ENCODE results near the gene SELENOP. TPM values are rescaled to one million over a fixed set of nuclear protein-coding genes. Genes with fewer than 3 reads are reported as not detected.

SELENOP gene
- total and polyA plus RNA-seq, 9 of the 15 experiments (the other 6 are each of a cell fraction or from before 2014, with no cell fraction given), result 3.2 to 6.3 (median 4.5) TPM

DNA sequence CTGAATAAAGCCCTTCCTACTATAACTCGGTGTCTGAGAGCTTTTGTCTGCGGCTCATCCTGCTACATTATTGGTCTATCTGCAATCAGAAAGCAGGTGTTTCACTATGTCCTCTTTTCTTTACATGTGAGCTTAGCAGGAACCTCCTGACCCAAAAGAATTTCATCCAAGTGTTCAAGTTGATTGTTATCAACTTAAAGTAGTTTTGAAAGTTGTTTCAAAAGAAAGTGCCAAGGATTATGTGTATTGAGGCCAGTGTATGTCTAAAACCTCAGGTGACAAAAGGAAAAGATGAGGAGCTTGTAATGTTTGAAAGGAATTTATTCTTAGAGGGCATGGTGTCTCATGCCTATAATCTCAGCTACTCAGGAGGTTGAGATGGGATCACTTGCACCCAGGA, 8.1 kb upstream of the SELENOP start:
- H3K4me1 ChIP-seq (replicated peaks in 1 of 2; ENCODE audit: control insufficient read depth in 2 of 2, insufficient read depth in 2 of 2, low read length in 2 of 2), result no peaks in the 10 kb centered on the region
- H4K20me1 ChIP-seq (replicated peaks; ENCODE audit: control insufficient read depth, insufficient read depth, low read length), result no peaks in the 10 kb centered on the region
- DNase-seq (ENCODE audit: extremely low read depth in 1 of 4, low spot score in 3 of 4) (no peak), ATAC-seq (no peak), FAIRE-seq (no peak)
- H3K4me3 ChIP-seq, result no peak overlapping the region
- no peak overlapping the region; the same call in 1 of the 2 replicates for H2AFZ ChIP-seq (ENCODE audit: low read depth, low read length)
- no peaks in the 10 kb centered on the region for H3K27me3 ChIP-seq (ENCODE audit: control insufficient read depth in 2 of 2, insufficient read depth in 2 of 2, low read length in 2 of 2)
- no peak overlapping the region for H3K27ac ChIP-seq (ENCODE audit: extremely low read depth, low read depth, low read length)
- H3K4me2 ChIP-seq (ENCODE audit: insufficient read depth, low read length), result no peak overlapping the region
- BruUV-seq (replicated peaks), result no TSS peak
- H3K9ac ChIP-seq (ENCODE audit: insufficient read depth in 1 of 2, low read depth in 2 of 2, low read length in 2 of 2), result no peak overlapping the region
- no peaks in the 10 kb centered on the region for H3K9me1 ChIP-seq (ENCODE audit: control insufficient read depth, insufficient read depth, low read length)
- no peaks in the 10 kb centered on the region for H3K36me3 ChIP-seq (ENCODE audit: control insufficient read depth, insufficient read depth, low read length)
- WGBS (ENCODE audit: insufficient coverage, low coverage, missing lambda C conversion rate), result 10% methylated on average over 2 of the region's 2 CpGs
- intact Hi-C loops (cut with micrococcal nuclease) (no loop called here), in situ Hi-C loops (cut with MboI) (no loop called here)
- POLR2A ChIA-PET, result interaction anchor here (0.8 to 1.0 kb wide), 4 partner anchors 8 to 18 kb away, joined by 3 to 4 read pairs (median 4); partner anchors contain the start of gene SELENOP
- CTCF ChIA-PET (ENCODE audit: low intra/inter-chr PET ratio), result no interaction called here
- H3K9me3 ChIP-seq (replicated peaks; ENCODE audit: control insufficient read depth, insufficient read depth, low read depth, low read length), result no peaks in the 10 kb centered on the region
- no peaks in the 10 kb centered on the region for H3K79me2 ChIP-seq (ENCODE audit: control insufficient read depth, insufficient read depth, low read length)
- TF ChIP-seq MTA3 (IDR thresholded peaks at IDR 0.05; ENCODE audit: borderline replicate concordance) (no peak), ZNF121 (CRISPR knock-in tag; conservative IDR thresholded peaks at IDR 0.05) (no peak), ZBTB7A (IDR thresholded peaks at IDR 0.05; ENCODE audit: borderline replicate concordance, control insufficient read depth, low read depth, low read length) (no peak), SREBF2 (CRISPR knock-in tag; IDR thresholded peaks at IDR 0.05) (no peak), GABPA (tag; conservative IDR thresholded peaks at IDR 0.05; ENCODE audit: low read depth) (no peak), HMG20A (CRISPR knock-in tag; conservative IDR thresholded peaks at IDR 0.05) (no peak), ZNF592 (IDR thresholded peaks at IDR 0.05) (no peak)
- TF ChIP-seq, protein P1, sequence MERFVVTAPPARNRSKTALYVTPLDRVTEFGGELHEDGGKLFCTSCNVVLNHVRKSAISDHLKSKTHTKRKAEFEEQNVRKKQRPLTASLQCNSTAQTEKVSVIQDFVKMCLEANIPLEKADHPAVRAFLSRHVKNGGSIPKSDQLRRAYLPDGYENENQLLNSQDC (CRISPR knock-in tag; IDR thresholded peaks at IDR 0.05), result no peak
- TF ChIP-seq, protein P2, sequence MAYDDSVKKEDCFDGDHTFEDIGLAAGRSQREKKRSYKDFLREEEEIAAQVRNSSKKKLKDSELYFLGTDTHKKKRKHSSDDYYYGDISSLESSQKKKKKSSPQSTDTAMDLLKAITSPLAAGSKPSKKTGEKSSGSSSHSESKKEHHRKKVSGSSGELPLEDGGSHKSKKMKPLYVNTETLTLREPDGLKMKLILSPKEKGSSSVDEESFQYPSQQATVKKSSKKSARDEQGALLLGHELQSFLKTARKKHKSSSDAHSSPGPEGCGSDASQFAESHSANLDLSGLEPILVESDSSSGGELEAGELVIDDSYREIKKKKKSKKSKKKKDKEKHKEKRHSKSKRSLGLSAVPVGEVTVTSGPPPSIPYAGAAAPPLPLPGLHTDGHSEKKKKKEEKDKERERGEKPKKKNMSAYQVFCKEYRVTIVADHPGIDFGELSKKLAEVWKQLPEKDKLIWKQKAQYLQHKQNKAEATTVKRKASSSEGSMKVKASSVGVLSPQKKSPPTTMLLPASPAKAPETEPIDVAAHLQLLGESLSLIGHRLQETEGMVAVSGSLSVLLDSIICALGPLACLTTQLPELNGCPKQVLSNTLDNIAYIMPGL (CRISPR knock-in tag; IDR thresholded peaks at IDR 0.05), result no peak
- TF ChIP-seq, protein P3, sequence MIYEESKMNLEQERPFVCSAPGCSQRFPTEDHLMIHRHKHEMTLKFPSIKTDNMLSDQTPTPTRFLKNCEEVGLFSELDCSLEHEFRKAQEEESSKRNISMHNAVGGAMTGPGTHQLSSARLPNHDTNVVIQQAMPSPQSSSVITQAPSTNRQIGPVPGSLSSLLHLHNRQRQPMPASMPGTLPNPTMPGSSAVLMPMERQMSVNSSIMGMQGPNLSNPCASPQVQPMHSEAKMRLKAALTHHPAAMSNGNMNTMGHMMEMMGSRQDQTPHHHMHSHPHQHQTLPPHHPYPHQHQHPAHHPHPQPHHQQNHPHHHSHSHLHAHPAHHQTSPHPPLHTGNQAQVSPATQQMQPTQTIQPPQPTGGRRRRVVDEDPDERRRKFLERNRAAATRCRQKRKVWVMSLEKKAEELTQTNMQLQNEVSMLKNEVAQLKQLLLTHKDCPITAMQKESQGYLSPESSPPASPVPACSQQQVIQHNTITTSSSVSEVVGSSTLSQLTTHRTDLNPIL (CRISPR knock-in tag; IDR thresholded peaks at IDR 0.05), result no peak
- TF ChIP-seq, protein P4, sequence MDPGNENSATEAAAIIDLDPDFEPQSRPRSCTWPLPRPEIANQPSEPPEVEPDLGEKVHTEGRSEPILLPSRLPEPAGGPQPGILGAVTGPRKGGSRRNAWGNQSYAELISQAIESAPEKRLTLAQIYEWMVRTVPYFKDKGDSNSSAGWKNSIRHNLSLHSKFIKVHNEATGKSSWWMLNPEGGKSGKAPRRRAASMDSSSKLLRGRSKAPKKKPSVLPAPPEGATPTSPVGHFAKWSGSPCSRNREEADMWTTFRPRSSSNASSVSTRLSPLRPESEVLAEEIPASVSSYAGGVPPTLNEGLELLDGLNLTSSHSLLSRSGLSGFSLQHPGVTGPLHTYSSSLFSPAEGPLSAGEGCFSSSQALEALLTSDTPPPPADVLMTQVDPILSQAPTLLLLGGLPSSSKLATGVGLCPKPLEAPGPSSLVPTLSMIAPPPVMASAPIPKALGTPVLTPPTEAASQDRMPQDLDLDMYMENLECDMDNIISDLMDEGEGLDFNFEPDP (CRISPR knock-in tag; IDR thresholded peaks at IDR 0.05), result no peak

Measured in K562 (cell line).